Activated CD4-positive, alpha-beta T cell treated with anti-CD3 and anti-CD28 coated beads, Interleukin-2, amount 50 U/mL, for 48 hours (primary cell): ENCODE results near the gene CBLIF.
"Not testable (repeated sequence)": the region's sequence is repeated elsewhere in the genome, so short reads cannot be mapped to it uniquely, and the experiment has no call there.

Source experiments
- DNase-seq, 2 experiments: peaks; one replicate each; pipeline ENCODE4 v3.0.0-alpha.2; 2020

The CBLIF gene

DNA sequence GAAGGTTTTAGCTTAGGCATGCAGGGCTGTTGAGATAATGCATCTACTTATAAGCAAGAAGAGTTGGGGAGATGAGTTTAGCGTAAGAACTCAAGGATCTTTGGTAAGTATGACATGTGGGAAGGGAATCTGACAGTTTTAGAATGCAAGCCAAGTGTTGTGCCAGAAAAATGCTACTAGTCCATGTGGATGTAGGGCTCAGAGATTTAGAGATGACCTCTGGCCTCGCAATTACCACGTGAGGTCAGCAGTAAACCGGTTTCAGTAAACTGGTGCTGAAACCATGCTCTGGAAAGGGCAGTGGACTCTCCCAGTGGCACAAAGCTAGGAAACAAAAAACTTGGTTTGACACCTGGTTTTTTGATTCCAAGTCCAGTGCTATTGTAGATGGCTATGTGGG is 53.7 kb downstream of the CBLIF start:
- no peak for DNase-seq

DNA sequence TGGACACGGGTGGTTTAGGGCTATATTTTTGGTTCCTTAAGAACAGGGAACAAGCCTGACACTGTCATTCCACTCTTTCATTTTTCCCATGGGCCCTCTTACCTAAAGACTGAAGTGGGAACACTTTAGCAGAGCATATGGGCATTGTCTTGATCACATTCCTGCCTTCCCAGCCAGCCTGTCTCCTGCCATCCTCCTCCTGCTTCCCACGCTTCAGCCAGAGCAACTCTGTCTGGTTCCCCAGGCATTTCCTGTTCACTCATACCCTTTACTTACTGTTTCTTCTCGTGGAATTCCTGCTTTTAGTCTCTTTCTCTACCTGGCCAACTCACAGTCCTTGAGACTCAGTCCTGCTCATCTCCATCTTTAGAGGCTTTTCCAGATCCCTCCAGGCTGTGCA is 57.5 kb downstream of the CBLIF start:
- no peak for DNase-seq

DNA sequence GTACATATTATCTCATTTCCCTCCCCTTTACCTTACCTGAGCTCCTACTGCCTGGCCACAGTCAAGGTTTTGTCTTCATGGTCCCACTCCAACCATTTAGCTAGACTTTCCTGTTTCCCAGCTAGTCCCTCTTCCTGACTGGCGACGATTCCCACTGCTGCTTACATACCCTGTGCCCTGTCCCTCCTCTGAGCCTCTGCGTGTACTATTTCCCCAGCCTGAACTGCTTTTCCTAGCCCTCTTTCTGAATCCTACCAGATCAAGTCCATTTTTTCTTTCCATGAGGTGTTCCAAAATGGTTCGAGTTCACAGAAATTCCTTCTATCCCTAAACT is 58.1 kb downstream of the CBLIF start:
- DNase-seq, result no peak

- no peak for DNase-seq
Measured at GRCh38 chr11:59785818-59786217, 59.5 kb downstream of the CBLIF start.

- not testable (repeated sequence) for DNase-seq
Measured at GRCh38 chr11:59784441-59784840, 60.9 kb downstream of the CBLIF start.

DNA sequence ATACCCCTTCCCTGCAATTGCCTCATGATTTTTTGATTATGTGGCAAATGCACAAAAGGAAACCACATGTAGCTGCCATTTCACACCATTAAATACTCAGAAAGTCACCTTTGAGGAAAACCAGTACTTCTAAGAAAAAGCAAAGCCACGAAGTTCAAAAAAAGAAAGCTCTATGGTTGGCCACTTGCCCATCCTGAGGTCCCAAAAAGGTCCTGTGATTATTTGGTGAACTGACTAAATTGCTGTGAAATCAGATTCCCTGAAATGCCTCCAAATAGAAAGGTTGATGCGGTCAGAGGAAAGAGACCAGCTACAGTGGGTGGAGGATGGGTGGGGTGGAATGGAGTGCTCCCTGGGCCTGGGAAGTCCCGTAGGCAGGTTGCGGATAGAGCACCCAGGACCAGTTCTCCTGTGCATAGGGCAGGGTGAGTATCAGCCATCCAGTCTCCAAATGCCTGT is 61.6 kb downstream of the CBLIF start:
- peak in 1 of 2 experiments; percentile 5 for DNase-seq

DNA sequence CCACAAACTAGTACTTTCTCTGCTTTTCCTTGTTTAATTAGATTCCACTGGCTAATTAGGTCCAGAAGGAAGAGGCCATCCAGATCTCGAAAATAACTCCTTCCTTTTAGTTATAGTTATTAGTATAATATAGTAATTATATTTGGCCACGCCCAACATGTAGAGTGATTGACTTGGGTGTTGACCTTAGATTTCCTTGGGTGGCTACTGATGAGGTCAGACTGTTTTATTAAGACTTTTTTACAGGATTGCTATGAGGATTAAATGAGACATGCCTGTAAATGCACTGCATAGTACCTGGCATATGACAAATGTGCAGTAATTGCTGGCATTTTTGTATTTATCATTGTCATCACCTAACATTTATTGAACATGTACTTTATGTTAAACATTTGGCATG is 63.2 kb downstream of the CBLIF start:
- DNase-seq, result no peak

DNA sequence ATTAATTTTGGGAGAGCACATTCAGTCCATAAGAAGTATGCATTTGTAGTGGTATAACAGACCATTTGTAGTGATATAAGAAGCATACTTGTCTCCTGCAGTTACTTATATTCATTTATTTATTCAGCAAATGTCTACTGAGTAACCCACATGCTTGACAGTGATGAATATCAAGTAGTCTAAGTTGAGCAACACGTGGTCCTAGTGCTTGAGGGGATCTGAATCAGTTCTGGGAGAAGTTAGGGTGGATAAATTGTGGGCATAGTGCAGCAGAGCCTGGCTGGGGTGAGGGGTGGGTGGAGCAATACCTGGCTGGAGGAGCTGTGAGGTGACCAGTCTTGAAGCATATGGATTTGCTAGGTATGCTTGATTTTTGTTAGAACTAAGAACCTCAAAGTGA is 65.8 kb downstream of the CBLIF start:
- DNase-seq, result no peak
